NCI-H187 (cell line): ENCODE measurements around the gene FRMD1.
"Not testable (repeated sequence)": the region's sequence is repeated elsewhere in the genome, so short reads cannot be mapped to it uniquely, and the experiment has no call there.

Experiments used
- DNase-seq, 2 experiments: peaks; one replicate each; lab custom pipeline; 2025; lab: John Stamatoyannopoulos, UW

FRMD1 gene

DNA sequence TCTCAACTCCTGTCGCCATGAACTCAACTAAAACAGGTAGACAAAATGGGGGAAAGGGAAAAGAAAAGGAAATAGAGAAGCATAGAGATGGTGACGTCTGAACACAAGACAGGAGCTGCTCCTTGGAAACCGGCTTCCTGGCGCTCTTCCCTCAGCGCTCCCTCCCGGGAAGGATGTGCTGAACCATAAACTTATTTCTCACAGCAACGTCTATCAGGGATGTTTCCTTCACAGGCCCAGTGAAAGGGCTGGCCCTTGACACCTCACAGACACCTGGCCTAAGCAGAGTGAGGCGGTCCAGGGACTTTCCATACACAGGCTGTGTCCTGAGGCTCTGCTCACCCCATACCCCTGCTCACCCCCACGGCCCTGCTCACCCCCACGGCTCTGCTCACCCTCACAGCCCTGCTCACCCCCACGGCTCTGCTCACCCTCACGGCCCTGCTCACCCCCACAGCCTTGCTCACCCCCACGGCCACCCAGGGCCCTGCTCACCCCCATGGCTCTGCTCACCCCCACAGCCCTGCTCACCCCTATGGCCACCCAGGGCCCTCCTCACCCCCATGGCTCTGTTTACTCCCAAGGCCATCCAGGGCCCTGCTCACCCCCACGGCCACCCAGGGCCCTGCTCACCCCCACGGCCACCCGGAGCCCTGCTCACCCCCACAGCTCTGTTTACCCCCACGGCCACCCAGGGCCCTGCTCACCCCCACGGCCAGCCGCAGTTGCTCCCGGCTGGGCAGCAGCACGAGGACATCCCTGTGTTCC is 653 bp downstream of the FRMD1 start:
- no peak for DNase-seq

DNA sequence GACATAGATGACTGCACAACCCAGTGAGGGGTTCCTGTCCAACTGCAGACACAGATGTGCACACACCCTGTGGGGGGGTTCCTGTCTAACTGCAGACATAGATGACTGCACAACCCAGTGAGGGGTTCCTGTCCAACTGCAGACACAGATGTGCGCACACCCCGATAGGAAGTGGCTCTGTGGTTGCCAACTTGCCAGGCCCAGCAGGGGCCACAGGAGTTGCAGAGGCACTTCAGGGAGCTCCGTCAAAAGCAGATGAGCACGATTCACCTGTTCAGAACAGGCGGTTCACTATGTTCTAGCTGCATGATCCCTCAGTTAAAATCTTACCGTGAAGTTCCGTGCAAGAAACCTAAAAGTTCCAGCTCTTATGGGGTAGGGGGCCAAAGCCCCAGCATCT is 1.6 kb downstream of the FRMD1 start:
- not testable (repeated sequence) for DNase-seq

DNA sequence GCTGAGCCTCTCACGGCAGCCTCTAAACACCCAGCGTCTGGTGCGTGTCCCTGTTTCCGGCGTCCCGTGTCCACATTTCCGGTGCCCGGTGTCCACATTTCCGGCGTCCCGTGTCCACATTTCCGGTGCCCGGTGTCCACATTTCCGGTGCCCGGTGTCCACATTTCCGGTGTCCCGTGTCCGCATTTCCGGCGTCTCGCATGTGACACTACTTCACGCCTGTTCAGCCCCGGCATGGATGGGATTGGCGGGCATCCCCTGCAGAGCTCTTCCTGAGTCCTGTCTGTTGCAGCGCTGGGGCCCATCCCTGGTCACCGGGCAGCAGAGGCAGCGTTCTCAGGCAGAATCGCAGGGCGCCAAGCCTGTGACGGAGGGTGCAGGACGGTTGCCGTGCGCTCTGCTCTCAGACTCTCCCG is 3.2 kb downstream of the FRMD1 start:
- DNase-seq: no peak

DNA sequence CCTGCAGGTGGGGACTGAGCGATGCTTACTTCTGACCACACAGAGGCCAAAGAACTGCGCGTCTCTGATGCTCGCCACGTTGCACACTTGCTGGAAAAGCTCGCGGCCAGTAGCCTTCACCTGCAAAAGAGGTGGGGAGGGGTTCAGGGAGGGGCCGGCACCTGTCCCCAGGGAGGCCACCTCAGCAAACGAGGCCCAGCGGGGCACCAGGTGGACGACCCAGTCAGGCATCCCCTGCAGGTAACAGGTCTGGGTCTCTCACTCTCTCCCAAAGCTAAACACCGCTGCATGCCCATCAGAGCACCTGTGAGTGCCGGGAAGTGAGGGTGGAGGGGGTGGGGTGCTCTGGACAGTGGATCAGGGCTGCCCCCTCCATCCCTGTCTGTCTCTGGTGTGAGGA is 3.8 kb downstream of the FRMD1 start:
- DNase-seq: no peak

DNA sequence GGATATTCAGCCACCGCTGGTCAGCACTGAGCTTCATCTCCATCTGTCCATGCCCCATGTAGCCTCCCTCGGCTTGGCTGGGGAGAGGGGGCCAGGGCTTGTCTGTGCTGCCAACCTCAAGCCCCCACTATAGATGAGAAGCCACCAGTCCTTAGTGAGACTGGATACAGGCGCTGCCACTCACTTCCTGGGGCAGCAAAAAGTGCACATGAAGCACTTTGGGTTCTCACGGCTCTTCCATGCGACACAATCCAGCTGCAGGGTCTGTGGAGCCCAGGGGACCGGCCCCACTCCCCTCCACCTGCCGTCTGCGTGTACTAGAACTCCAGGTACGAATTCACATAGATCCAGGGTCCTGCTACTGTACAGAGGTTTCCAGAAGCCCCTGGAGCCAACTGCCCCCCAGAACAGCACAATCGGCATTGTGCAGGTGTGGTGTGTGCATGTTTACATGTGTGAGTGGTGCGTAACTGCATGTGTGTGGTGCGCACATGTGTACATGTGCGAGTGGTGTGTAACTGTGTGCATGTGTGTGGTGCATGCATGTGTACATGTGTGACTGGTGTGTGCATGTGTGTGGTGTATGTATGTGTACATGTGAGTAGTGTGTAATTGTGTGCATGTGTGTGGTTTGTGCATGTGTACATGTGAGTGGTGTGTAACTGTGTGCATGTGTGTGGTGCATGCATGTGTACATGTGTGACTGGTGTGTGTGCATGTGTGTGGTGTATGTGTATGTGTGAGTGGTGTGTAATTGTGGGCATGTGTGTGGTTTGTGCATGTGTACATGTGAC is 4.9 kb downstream of the FRMD1 start:
- DNase-seq: no peak

DNA sequence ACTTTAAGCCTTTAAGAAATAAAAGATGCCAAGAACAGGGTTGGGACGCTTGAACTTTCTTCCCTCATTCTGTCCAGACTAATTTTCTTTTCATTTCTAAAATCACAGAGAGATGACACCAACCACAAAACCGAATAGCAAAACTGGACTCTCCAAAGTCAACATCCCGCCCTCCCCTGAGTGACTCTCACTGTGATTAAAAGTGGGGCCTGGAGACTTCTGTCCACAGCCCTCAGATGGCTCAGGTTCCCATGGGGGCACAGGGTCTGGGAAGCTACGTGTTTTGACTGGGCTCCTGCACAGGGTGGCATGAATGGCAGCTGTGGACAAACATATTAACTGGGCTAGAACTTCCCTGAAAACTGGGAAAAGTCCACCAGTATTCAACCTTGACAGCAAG is 6.3 kb downstream of the FRMD1 start:
- DNase-seq: no peak

DNA sequence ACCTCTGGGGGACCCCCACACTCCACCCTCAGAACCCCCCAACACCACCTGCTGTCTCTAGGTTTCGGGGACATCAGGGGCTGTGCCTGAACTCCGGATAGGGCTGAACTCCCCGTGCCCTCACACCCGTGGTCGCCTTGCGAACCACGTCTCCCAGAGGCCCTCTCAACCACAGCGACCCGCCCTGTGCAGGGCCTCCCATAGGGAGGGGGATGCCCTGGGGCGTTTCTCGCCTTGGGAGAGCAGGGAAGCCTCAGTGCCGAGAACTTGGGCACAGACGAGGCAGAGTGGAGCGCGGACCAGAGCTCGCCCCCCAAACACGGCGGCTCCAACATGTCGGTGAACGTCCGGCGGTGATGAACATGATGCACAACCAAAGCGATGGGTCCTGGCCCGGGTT is 6.8 kb downstream of the FRMD1 start:
- no peak for DNase-seq

DNA sequence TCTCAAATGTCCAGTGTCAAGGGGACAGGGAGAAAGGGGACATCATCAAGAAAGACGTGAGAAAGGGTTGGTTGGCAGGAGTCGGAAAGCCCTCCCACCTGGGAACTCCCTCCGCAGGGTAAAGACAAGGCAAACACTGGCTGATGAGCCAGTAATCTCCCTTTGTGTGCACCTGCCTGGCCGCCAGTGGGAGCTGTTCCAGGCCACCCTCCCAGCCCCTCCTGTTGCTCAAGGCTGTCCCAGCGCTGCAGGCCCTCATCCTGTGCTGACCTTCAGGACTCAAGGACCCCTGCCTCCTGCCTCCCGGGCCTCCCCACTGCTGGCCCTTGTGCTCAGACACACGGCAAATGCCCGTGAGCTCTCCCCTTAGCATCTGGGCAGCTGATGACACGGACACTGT is 7.4 kb downstream of the FRMD1 start:
- DNase-seq: no peak

DNA sequence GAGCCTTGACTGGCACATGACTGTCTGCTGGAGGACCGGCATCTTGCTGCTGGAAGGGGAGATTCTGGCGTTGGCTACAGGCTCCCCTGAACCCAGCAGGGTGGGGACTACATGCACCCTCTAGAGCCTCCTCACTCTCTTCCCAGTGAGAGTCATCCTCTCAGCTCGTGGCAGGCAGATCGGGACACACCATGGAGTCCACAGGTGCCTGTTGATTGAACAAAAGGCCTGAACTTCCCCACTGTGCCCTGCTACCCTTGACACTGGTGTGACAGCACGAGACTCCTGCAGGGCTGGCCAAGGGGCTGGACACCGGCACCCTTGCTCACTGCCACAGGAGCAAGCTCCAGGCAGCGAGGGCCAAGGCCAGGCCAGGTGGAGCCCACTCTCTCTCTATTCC is 8.2 kb downstream of the FRMD1 start:
- no peak for DNase-seq

DNA sequence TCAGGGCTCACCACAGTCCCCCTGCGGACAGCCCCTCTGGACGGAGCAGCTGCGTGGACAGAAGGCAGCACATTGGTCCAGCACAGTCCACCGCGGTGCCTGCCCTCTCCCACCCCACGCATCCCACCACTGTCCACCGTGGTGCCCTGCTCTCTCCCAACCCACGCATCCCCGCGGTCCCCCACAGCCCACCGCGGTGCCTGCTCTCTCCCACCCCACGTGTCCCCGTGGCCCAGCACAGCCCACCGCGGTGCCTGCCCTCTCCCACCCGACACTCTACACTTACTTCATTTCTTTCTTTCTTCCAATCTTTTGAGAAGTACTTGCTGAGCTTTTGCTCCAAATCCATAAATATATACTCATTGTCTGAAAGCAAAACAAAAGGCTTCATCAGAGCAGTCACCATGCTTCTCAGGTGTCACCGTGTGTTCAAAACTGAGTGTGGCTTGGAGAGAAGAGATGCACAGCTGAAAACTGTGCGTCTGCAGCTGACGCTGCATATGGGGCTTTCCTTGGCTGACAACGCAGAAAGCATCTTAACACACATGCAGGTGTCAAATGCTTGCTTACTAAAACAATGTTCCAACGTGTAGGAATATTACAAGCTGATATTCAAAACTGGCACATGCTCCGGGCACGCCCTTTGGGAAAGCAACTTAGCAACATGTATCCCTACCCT is 11.8 kb downstream of the FRMD1 start:
- no peak for DNase-seq

DNA sequence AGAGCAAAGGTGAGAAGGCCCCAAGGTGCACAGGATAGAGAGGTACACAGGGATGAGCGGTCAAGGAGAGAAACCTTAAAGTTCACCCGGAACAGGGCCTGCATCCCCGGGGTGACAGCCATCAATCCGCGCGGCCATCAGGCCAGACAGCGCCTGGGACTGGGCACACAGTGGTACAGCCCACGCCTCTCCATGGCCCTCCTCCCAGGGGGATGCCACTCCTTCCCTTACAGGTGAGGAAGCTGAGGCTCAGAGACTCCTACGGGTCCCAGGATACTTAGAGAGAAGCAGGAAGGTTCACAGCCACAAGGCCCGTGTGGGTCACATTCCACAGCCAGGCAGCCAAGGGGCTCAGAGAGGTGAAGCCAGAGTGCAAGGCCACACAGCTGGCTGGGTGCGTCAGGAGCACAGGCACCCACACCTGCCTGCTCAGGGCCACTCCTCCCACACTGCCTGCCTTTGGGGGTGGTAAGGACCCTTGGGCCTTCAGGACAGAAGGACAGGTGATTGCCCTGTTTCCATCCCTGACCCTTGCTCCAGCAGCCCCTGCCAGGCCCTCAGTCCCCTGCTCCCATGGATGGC is 14.7 kb downstream of the FRMD1 start:
- no peak for DNase-seq

DNA sequence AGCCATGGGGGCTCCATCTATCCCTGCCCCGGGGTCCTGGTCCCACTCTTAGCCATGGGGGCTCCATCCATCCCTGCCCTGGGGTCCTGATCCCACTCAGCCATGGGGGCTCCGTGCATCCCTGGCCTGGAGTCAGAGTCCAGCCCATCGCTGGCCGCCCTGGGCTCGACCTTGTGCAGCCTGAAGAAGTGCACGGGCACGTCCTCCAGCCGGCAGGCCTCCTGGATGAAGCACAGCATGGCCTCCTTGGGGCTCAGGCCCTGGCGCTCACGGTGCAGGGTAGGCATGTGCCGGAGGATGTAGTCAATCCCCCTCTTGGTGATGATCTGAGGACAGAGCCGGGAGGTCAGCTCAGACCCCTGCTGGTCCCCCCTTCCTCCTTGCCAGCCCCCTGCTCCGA is 15.6 kb downstream of the FRMD1 start:
- no peak for DNase-seq

DNA sequence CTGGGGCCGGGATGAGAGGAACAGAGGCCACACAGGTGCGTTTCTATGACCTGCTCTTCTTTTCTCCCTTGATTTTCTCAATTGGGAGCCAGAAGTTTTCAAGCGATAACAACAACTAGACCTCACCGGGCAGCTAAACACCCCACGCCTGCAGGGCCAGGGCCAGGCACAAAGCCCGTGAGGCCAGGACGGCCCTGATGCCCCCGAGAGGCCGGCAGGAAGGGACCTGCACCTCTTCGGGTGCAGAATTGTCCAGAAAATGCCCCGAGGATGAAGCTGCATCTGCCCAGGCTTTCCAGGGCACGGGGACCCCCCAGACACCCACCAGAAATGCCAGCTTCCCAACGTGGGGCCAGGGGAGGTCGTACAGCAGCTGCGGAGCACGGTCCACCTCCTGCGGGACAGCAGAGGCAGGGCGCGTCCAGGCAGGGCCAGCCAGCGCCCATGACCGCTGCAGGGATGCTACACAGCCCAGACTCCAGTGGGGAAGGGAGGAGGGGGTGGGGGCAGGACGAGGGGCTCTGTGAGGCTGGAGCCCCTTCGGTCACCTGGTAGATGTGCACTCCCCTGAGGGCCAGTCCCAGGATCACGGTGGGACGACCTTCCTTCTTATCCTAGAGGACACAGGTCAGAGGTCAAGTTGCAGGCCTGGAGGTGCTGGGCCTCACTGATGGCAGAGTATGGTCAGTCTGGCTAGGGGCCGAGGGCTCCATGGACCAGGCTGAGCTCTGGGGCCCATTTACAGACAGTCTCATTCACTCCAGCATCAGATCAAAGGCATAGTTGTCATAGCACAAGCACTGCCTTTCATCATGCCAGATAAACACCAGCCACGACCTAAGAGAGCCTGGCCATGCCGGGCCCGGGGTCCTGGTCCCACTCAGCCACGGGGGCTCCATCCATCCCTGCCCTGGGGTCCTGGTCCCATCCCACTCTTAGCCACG is 16.4 kb downstream of the FRMD1 start:
- no peak for DNase-seq

DNA sequence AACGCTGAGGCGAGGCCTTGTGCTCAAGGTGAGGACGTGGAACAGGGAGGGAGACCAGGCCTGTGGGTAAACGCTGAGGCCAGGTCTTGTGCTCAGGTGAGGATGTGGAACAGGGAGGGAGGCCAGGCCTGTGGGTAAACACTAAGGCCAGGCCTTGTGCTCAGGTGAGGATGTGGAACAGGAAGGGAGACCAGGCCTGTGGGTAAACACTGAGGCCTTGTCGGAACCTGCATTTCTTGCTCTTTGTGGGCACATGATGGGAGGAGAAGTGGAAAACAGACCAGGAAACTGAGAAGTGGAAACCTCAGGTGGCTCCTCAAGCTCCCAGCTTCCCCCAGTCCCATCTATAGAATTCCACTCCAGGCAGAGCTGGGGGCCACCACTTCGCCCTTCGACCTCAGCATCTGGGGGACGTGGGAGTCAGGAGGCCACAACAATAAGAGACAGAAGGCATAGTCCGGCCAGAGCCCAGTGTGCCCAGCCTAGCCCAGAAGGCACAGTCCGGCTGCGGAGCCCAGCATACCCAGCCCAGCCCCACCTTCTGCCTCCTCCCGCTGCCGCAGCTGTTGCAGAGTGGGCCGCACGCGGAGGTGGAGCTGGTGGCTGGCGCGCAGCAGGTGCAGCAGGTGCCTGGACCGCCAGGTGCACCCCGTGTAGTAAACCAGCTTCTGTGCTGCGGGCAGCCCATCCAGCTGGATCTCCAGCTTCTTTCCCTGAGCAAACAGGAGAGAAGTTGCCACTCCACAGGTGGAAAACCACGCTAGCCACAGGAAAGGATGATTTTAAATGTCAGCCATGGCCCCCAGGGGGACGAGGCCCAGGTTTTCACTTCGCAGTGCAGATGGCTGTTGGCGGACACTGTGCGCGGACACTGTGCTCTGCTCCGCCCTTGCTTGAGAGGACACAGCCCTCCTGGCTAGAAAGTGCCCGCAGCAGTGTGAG is 17.5 kb downstream of the FRMD1 start:
- DNase-seq: peak; percentile 75 to 90

DNA sequence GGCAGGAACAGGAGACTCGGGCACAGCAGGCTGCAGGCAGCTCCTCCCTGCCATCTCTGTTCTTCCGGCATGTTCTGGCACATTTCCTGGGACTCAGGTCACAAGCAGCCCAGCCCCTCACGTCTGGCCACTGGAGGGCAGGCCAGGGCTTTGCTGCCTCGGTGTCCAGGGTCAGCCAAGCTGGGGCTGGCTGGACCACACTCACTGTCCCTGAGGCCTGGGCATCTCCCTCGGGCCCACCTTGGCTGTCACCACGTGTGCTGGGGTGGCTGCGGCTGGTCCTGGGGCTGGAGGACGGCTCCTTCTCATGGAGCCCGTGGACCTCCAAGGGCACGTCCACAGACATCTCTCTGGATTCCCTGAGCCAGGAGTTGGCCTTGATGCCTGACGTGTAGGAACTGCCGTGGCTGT is 18.5 kb downstream of the FRMD1 start:
- no peak for DNase-seq

DNA sequence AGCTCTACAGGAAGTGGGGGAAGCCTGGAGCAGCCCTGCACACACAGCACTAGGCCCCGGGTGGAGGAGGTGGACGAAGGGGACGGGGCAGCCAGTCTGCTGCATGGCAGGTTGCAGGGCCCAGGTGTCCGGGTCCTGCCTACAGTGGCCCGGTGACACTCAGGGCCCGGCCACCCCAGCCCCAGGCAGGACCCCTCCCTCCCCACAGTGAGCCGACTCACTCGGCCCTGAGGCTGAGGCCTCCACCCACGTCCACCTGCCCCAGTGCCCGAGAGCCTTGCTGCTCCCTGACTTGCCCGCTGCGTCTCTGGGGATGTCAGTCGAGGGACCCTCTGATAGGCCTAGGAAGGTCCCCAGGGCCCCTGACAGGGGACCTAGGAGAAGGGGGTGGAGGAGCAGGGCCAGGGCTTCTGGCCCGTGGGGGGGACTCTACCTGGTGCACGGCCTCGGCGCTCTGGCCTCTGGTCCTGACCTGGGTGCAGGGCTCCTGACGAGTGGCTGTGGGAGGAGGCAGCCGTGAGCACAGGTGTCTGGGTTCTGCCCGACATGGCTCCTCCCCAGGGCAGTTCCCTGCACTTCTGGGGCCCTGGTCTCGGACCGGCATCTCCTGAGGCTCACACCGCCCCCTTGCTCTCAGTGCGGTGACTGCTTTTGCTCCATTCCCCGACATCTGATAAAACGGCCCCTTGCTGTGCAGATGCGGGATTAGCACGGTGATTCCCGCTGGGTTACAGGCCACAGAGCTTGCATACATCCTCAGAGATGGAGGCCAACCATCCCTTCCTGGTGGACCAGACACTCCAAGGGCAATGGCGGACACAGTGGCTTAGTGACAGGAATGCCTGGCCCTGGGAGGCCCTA is 20.1 kb downstream of the FRMD1 start:
- no peak for DNase-seq

DNA sequence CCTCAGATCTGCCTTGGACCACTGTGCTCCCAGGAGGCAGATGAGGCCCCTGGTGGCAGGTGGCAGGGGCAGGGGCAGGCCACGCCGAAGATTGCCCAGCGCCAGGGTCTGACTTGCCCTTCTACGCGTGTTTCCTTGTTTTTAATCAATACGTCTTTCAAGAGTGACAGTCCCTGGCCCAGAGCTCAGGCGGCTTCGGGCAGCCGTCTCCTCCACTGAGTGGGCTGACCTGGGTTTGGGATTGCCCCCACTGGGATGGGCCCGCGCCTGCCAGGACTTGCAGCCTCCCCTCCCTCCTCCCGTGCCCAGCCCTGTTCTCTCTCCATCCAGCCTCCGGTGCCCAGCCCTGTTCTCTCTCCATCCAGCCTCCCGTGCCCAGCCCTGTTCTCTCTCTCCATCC is 21.2 kb downstream of the FRMD1 start:
- no peak for DNase-seq

DNA sequence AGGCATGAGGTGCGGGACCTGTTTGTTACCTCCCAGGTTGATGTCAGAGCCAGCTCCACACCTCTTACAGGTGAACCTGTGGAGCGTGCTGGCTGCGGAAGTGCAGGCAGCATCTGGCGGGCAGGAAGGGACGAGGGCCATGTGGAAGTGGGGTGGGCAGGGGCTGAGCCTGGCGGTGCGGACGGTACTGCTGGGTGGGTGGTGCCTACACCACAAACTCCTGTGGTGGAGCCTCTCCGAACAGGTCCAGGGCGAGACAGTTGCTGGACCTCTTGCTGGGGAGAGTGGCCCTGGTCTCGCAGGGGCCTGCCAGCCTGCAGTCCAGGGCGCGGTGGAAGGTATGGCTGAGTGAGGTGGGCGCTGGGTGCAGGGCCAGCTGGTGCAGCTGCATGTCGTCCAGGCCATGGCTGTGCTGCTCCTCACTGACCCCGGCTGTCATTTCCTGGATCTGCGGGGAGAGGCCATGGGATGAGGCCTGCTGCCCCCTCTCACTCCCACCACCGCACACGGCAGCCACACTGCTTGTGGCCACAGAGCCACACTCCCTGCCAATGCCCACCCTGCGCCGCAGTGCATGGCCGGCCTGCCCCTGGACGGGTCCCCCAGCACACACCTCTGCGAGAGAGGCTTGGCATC is 22.0 kb downstream of the FRMD1 start:
- no peak for DNase-seq
